HG02642 (cell line): Measurements from ENCODE around the gene SPEN.
A peak's percentile ranks its signal among the peaks of the same experiment; 100 is the strongest.

Experiments
- ATAC-seq: cut with Tn5 transposase; IDR thresholded peaks from one replicate; pipeline ENCODE4 v1.9.1; 2021; ENCODE audit warnings: mild to moderate bottlenecking; ENCODE audit not compliant: unreplicated experiment, poor library complexity

The SPEN gene

GRCh38 chr1:15956150-15956549, 108.6 kb downstream of the SPEN start:
- ATAC-seq: no peak

- no peak for ATAC-seq
Observed at GRCh38 chr1:15957221-15958095, 110.0 kb downstream of the SPEN start.

- no peak for ATAC-seq
Observed at GRCh38 chr1:15958111-15958510, 110.6 kb downstream of the SPEN start.

- ATAC-seq: no peak
Observed at GRCh38 chr1:15958793-15959192, 111.3 kb downstream of the SPEN start.

- no peak for ATAC-seq
Observed at GRCh38 chr1:15959424-15959823, 111.9 kb downstream of the SPEN start.

GRCh38 chr1:15959827-15960446, 112.4 kb downstream of the SPEN start:
- no peak for ATAC-seq

GRCh38 chr1:15960808-15961207, 113.3 kb downstream of the SPEN start:
- no peak for ATAC-seq

GRCh38 chr1:15961492-15961891, 114.0 kb downstream of the SPEN start:
- no peak for ATAC-seq

- ATAC-seq: no peak
Observed at GRCh38 chr1:15962176-15962575, 114.7 kb downstream of the SPEN start.

GRCh38 chr1:15962671-15963362, 115.3 kb downstream of the SPEN start:
- no peak for ATAC-seq

- ATAC-seq: no peak
Observed at GRCh38 chr1:15963363-15963967, 116.0 kb downstream of the SPEN start.

GRCh38 chr1:15963968-15964648, 116.6 kb downstream of the SPEN start:
- no peak for ATAC-seq

- ATAC-seq: no peak
Observed at GRCh38 chr1:15965228-15965767, 117.8 kb downstream of the SPEN start.

GRCh38 chr1:15966081-15966955, 118.8 kb downstream of the SPEN start:
- ATAC-seq: peak; percentile 72

GRCh38 chr1:15966956-15967344, 119.4 kb downstream of the SPEN start:
- no peak for ATAC-seq

GRCh38 chr1:15968172-15968571, 120.7 kb downstream of the SPEN start:
- no peak for ATAC-seq

- ATAC-seq: no peak
Observed at GRCh38 chr1:15969321-15969880, 121.9 kb downstream of the SPEN start.

- ATAC-seq: no peak
Observed at GRCh38 chr1:15970911-15971310, 123.4 kb downstream of the SPEN start.

GRCh38 chr1:15972409-15972808, 124.9 kb downstream of the SPEN start:
- ATAC-seq: no peak
